HEK293 (cell line): ENCODE data around the gene KLRC4.

Source experiments
- TCF7L2 ChIP-seq: IDR thresholded peaks from 2 replicates; pipeline ENCODE4 v1.6.1; 2011; ENCODE audit warnings: low read depth, mild to moderate bottlenecking, inconsistent platforms, low read length, moderate library complexity, borderline replicate concordance
- ZBTB48 ChIP-seq: fragments of 450-650 bp; formaldehyde crosslinking; IDR thresholded peaks from 2 replicates; pipeline ENCODE4 v1.5.1; 2016; ENCODE audit warnings: missing biosample characterization, missing genetic modification characterization
- ZNF140 ChIP-seq: fragments of 450-650 bp; formaldehyde crosslinking; IDR thresholded peaks from 2 replicates; pipeline ENCODE4 v1.5.1; 2016; ENCODE audit warnings: missing biosample characterization, missing genetic modification characterization
- ZNF335 ChIP-seq: fragments of 450-650 bp; formaldehyde crosslinking; conservative IDR thresholded peaks from 2 replicates; pipeline ENCODE4 v1.5.1; 2016; ENCODE audit warnings: missing biosample characterization, missing genetic modification characterization
- ZNF426 ChIP-seq: fragments of 450-650 bp; formaldehyde crosslinking; IDR thresholded peaks from 2 replicates; pipeline ENCODE4 v1.5.1; 2017; ENCODE audit warnings: missing biosample characterization, missing genetic modification characterization, mild to moderate bottlenecking, inconsistent platforms, moderate library complexity
- TF ChIP-seq, protein P1 (sequence below): fragments of 450-650 bp; formaldehyde crosslinking; IDR thresholded peaks from 2 replicates; pipeline ENCODE4 v1.5.1; 2017; ENCODE audit warnings: missing biosample characterization, missing genetic modification characterization
- TF ChIP-seq, protein P2 (sequence below): fragments of 450-650 bp; formaldehyde crosslinking; IDR thresholded peaks from 2 replicates; pipeline ENCODE4 v1.5.1; 2016; ENCODE audit warnings: missing biosample characterization, missing genetic modification characterization

DNA sequence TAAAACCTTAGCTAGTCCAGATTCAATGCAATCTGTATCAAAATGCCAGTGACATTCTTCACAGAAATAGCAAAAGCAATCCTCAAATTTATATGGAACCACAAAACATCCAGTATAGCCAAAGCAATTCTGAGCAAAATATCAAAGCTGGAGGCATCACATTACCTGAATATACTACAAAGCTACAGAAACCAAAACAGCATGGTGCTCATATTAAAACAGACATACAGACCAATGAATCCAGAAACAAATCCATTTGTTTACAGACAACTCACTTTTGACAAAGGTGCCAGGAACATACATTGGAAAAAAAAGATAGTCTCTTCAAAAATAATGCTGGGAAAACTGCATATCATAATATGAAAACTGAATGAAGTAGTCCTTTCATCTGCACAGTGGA lies 4.8 kb downstream of the KLRC4 start:
- no peak for TF ChIP-seq ZNF335 (tag by site-specific recombination)
- TF ChIP-seq TCF7L2 = no peak
- no peak for TF ChIP-seq ZNF140 (tag by site-specific recombination)
- TF ChIP-seq ZBTB48 = no peak
- TF ChIP-seq, protein P1, sequence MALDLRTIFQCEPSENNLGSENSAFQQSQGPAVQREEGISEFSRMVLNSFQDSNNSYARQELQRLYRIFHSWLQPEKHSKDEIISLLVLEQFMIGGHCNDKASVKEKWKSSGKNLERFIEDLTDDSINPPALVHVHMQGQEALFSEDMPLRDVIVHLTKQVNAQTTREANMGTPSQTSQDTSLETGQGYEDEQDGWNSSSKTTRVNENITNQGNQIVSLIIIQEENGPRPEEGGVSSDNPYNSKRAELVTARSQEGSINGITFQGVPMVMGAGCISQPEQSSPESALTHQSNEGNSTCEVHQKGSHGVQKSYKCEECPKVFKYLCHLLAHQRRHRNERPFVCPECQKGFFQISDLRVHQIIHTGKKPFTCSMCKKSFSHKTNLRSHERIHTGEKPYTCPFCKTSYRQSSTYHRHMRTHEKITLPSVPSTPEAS (tag by site-specific recombination) = no peak
- TF ChIP-seq, protein P2, sequence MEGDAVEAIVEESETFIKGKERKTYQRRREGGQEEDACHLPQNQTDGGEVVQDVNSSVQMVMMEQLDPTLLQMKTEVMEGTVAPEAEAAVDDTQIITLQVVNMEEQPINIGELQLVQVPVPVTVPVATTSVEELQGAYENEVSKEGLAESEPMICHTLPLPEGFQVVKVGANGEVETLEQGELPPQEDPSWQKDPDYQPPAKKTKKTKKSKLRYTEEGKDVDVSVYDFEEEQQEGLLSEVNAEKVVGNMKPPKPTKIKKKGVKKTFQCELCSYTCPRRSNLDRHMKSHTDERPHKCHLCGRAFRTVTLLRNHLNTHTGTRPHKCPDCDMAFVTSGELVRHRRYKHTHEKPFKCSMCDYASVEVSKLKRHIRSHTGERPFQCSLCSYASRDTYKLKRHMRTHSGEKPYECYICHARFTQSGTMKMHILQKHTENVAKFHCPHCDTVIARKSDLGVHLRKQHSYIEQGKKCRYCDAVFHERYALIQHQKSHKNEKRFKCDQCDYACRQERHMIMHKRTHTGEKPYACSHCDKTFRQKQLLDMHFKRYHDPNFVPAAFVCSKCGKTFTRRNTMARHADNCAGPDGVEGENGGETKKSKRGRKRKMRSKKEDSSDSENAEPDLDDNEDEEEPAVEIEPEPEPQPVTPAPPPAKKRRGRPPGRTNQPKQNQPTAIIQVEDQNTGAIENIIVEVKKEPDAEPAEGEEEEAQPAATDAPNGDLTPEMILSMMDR (tag by site-specific recombination) = no peak
- no peak for TF ChIP-seq ZNF426 (tag by site-specific recombination)
